Measurements from ENCODE around the gene SORBS2.
A peak's percentile ranks its signal among the peaks of the same experiment; 100 is the strongest.

SORBS2 gene

GRCh38 chr4:185730849-185731608 is 81.0 kb downstream of the SORBS2 start:
- peak overlapping the region; percentile 2 for H3K4me3 ChIP-seq (ENCODE audit: low read depth, low read length)
- TF ChIP-seq CTCF (IDR thresholded peaks at IDR 0.05; ENCODE audit: borderline replicate concordance, insufficient read depth, low read depth, low read length), result no peak

GRCh38 chr4:185730387-185730786 is 81.6 kb downstream of the SORBS2 start:
- TF ChIP-seq CTCF (IDR thresholded peaks at IDR 0.05; ENCODE audit: borderline replicate concordance, insufficient read depth, low read depth, low read length), result no peak
- peak overlapping the region; percentile 2 for H3K4me3 ChIP-seq (ENCODE audit: low read depth, low read length)

GRCh38 chr4:185729391-185729804 is 82.6 kb downstream of the SORBS2 start:
- H3K4me3 ChIP-seq (ENCODE audit: low read depth, low read length), result no peak overlapping the region
- no peak for TF ChIP-seq CTCF (IDR thresholded peaks at IDR 0.05; ENCODE audit: borderline replicate concordance, insufficient read depth, low read depth, low read length)

- TF ChIP-seq CTCF (IDR thresholded peaks at IDR 0.05; ENCODE audit: borderline replicate concordance, insufficient read depth, low read depth, low read length), result no peak
- H3K4me3 ChIP-seq (ENCODE audit: low read depth, low read length), result no peak overlapping the region
Measured at GRCh38 chr4:185728893-185729292, 83.1 kb downstream of the SORBS2 start.

- H3K4me3 ChIP-seq (ENCODE audit: low read depth, low read length), result no peak overlapping the region
- no peak for TF ChIP-seq CTCF (IDR thresholded peaks at IDR 0.05; ENCODE audit: borderline replicate concordance, insufficient read depth, low read depth, low read length)
Measured at GRCh38 chr4:185726931-185727330, 85.1 kb downstream of the SORBS2 start.

GRCh38 chr4:185723631-185724260 is 88.2 kb downstream of the SORBS2 start:
- no peak for TF ChIP-seq CTCF (IDR thresholded peaks at IDR 0.05; ENCODE audit: borderline replicate concordance, insufficient read depth, low read depth, low read length)
- no peak overlapping the region for H3K4me3 ChIP-seq (ENCODE audit: low read depth, low read length)

GRCh38 chr4:185722029-185722316 is 90.0 kb downstream of the SORBS2 start:
- no peak overlapping the region for H3K4me3 ChIP-seq (ENCODE audit: low read depth, low read length)
- no peak for TF ChIP-seq CTCF (IDR thresholded peaks at IDR 0.05; ENCODE audit: borderline replicate concordance, insufficient read depth, low read depth, low read length)
